ENCODE results near the gene RNF113B.

RNF113B gene

DNA sequence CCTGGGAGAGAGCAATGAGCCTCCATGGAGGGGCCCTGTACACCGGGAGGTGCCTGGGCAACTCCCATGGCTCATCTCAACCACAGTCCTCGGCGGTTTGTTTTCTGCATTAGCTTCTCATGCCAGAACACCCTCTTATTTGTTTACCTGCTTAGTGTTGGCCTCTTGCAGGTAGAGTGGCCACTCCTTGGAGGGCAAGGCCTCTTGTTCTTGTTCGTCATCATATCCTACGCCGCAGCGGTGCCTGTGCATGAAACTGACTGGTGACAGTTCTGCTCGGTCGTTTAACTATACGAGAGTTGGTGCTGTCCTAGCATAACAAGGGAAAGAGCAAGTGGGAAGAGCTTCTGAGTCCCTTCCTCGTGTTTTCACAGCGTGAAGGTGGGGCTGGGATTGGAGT is 40.5 kb upstream of the RNF113B start:
- no peak overlapping the region for H3K9ac ChIP-seq (ENCODE audit: low read depth, low read length)
- H3K9me3 ChIP-seq (ENCODE audit: control insufficient read depth, insufficient read depth, low read length), result no peaks in the 10 kb centered on the region
- peaks cover 26% of the 10 kb centered on the region for H3K36me3 ChIP-seq (ENCODE audit: control insufficient read depth, insufficient read depth, low read length)
- no peaks in the 10 kb centered on the region for H3K4me1 ChIP-seq (ENCODE audit: control insufficient read depth, insufficient read depth, low read length)
- no peaks in the 10 kb centered on the region for H3K27me3 ChIP-seq (ENCODE audit: control insufficient read depth, insufficient read depth, low read length)
- no peak overlapping the region for H3K27ac ChIP-seq (ENCODE audit: low read depth, low read length)
- H3K4me3 ChIP-seq (ENCODE audit: low read depth, low read length), result no peak overlapping the region

DNA sequence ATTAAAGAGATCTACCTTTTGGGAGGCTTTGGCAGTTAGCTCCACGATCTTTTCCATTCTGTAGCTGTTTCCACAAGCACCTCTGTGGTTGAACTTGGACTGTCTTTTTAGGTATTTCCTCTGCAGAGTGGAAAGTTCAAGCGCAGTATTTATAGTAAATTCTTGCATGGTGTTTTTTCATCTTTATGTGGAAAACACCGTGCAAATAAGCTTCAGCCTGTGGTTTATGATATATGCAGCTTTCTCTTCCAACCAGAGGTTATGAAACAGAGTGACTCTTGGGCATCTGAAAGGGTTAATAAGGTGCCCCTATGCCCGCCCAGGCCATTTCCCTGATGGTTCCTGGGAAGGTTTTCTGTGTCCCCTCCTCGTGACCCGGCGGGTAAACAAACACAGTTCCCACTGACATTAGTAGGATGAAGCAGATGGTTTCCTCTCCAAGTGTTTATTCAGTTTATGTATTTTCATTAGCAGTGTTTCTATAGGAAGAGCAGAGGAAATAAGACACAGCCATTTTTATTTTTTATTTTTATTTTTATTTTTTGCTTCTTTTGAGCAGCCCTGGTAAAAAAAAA is 39.7 kb upstream of the RNF113B start:
- H3K9ac ChIP-seq (ENCODE audit: low read depth, low read length), result no peak overlapping the region
- no peak overlapping the region for H3K27ac ChIP-seq (ENCODE audit: low read depth, low read length)
- no peaks in the 10 kb centered on the region for H3K4me1 ChIP-seq (ENCODE audit: control insufficient read depth, insufficient read depth, low read length)
- peaks cover 26% of the 10 kb centered on the region for H3K36me3 ChIP-seq (ENCODE audit: control insufficient read depth, insufficient read depth, low read length)
- H3K9me3 ChIP-seq (ENCODE audit: control insufficient read depth, insufficient read depth, low read length), result peaks cover 1% of the 10 kb centered on the region; the same call in 1 of the 2 replicates
- H3K27me3 ChIP-seq (ENCODE audit: control insufficient read depth, insufficient read depth, low read length), result no peaks in the 10 kb centered on the region
- H3K4me3 ChIP-seq (ENCODE audit: low read depth, low read length), result no peak overlapping the region

DNA sequence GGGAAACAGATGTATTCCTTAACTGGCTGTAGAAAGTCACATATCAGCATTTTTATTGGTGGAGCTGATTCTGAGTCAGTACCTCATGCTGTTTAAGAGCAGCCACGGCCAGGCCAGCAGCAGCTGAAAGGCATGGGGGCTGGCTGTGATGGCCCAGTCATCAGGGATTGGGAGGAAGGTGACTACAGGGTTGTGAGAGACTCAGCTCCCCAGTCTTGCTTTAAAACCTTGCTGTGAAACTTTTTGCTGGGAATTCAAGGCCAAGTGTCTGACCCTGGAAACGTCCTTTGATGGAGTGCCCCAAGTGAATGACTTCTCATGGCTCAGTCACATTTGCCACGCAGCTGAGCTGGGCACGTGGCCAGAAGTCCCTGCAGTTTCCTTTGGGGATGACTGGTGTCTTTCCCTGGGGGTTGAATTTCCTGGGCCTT is 39.1 kb upstream of the RNF113B start:
- Histone ChIP-seq H3K4me3 (ENCODE audit: low read depth, low read length) (no peak overlapping the region), H3K9ac (ENCODE audit: low read depth, low read length) (no peak overlapping the region), H3K36me3 (ENCODE audit: control insufficient read depth, insufficient read depth, low read length) (peaks cover 23% of the 10 kb centered on the region), H3K4me1 (ENCODE audit: control insufficient read depth, insufficient read depth, low read length) (no peaks in the 10 kb centered on the region), H3K27me3 (ENCODE audit: control insufficient read depth, insufficient read depth, low read length) (no peaks in the 10 kb centered on the region), H3K9me3 (ENCODE audit: control insufficient read depth, insufficient read depth, low read length) (peaks cover 8% of the 10 kb centered on the region), H3K27ac (ENCODE audit: low read depth, low read length) (no peak overlapping the region)

DNA sequence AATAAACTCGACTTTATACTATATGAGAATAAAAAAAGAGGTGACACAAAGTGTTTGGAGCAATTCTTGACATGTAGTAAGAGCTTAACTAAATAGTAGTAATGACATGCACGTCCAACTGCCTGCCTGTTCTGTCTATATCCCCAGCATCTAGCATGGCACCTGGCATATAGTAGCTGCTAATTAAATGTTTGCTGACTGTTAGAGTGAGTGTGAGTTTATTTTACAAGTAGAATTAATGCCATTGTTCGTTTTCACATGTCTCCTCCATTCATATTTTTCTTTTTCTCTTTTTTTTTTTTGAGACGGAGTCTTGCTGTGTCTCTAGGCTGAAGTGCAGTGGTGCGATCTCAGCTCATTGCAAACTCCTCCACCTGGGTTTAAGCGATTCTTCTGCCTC is 38.4 kb upstream of the RNF113B start:
- H3K27me3 ChIP-seq (ENCODE audit: control insufficient read depth, insufficient read depth, low read length), result no peaks in the 10 kb centered on the region

DNA sequence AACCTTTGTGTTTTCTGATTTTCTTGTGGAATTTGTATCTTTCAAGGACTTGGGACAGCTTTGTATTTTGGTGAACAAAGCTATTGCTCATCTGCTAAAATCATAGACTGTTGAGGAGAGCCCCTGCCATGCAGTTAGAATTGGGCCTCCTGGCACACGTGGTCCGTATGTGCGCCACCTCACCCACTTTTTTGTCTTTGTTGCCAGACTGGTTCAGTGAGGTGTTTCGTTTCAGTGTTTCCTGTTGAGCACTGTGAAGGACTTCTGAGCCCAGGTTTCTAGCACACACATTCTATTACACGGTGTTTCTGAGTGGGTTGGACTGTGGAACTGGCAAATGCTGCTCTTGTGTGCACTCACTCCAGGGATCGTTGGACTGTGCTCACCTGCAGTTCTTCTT is 37.6 kb upstream of the RNF113B start:
- H3K27me3 ChIP-seq (ENCODE audit: control insufficient read depth, insufficient read depth, low read length), result no peaks in the 10 kb centered on the region
- H3K4me1 ChIP-seq (ENCODE audit: control insufficient read depth, insufficient read depth, low read length), result no peaks in the 10 kb centered on the region
- H3K36me3 ChIP-seq (ENCODE audit: control insufficient read depth, insufficient read depth, low read length), result peaks cover 23% of the 10 kb centered on the region
- no peak overlapping the region for H3K4me3 ChIP-seq (ENCODE audit: low read depth, low read length)
- no peak overlapping the region for H3K27ac ChIP-seq (ENCODE audit: low read depth, low read length)
- peaks cover 10% of the 10 kb centered on the region for H3K9me3 ChIP-seq (ENCODE audit: control insufficient read depth, insufficient read depth, low read length)
- no peak overlapping the region for H3K9ac ChIP-seq (ENCODE audit: low read depth, low read length)

More for the DNA sequence above, 38.4 kb upstream of the RNF113B start:
- Histone ChIP-seq H3K9me3 (ENCODE audit: control insufficient read depth, insufficient read depth, low read length) (peaks cover 10% of the 10 kb centered on the region), H3K27ac (ENCODE audit: low read depth, low read length) (no peak overlapping the region), H3K36me3 (ENCODE audit: control insufficient read depth, insufficient read depth, low read length) (peaks cover 23% of the 10 kb centered on the region), H3K4me3 (ENCODE audit: low read depth, low read length) (no peak overlapping the region), H3K4me1 (ENCODE audit: control insufficient read depth, insufficient read depth, low read length) (no peaks in the 10 kb centered on the region), H3K9ac (ENCODE audit: low read depth, low read length) (no peak overlapping the region)

DNA sequence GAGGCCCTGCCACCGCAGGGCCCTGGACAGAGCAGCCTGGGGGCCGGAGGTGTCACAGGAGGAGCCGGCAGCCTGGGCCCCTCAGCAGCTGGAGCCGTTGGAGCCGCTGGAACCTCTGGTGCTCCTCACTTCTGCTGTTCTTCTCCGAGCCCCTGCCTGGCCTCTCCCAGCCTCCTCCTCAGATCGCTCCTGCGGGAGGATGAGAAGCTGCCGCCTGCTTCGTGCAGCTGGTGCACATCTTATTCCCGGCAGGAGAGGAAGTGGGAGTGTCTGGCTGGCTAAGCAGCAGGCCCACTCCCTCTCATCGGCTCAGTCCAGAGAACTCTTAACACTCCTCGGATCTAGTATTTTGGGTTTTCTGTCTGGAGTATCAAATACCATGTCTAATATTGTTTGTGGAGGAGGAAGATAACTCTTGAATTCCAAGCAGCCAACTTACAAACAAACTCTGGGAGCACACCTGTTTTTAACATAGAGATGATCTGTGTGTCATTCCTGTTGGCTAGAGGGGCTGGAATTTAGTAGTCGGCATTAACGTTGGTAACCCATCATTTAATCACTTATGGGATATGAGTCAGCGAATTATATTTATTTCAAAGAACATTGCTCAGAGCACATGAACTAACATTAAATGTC is 37.1 kb upstream of the RNF113B start:
- no peak overlapping the region for H3K27ac ChIP-seq (ENCODE audit: low read depth, low read length)
- H3K9me3 ChIP-seq (ENCODE audit: control insufficient read depth, insufficient read depth, low read length), result peaks cover 10% of the 10 kb centered on the region
- H3K9ac ChIP-seq (ENCODE audit: low read depth, low read length), result no peak overlapping the region
- H3K27me3 ChIP-seq (ENCODE audit: control insufficient read depth, insufficient read depth, low read length), result no peaks in the 10 kb centered on the region
- no peak overlapping the region for H3K4me3 ChIP-seq (ENCODE audit: low read depth, low read length)
- H3K4me1 ChIP-seq (ENCODE audit: control insufficient read depth, insufficient read depth, low read length), result no peaks in the 10 kb centered on the region
- peaks cover 23% of the 10 kb centered on the region for H3K36me3 ChIP-seq (ENCODE audit: control insufficient read depth, insufficient read depth, low read length)

DNA sequence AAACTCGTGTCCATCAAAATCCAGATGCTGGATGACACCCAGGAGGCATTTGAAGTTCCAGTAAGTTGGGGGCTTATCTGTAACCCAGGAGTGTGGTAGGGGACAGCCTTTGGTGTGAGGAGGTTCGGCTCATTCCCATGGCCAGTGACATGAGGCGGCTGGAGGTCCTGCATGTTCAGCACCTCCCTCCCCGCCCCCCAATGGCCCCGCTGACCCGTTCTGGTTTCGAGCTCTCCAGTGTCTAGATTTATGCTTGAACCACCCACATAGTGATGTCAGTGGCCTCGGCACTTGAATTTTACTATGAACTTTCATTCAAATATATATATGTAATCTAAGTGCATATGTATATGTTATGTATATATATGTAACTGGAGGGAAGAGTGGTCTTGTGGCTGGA is 36.3 kb upstream of the RNF113B start:
- H3K9me3 ChIP-seq (ENCODE audit: control insufficient read depth, insufficient read depth, low read length), result peaks cover 10% of the 10 kb centered on the region
- no peak overlapping the region for H3K9ac ChIP-seq (ENCODE audit: low read depth, low read length)
- H3K27me3 ChIP-seq (ENCODE audit: control insufficient read depth, insufficient read depth, low read length), result no peaks in the 10 kb centered on the region
- H3K36me3 ChIP-seq (ENCODE audit: control insufficient read depth, insufficient read depth, low read length), result peaks cover 23% of the 10 kb centered on the region
- H3K4me1 ChIP-seq (ENCODE audit: control insufficient read depth, insufficient read depth, low read length), result no peaks in the 10 kb centered on the region
- H3K4me3 ChIP-seq (ENCODE audit: low read depth, low read length), result no peak overlapping the region
- H3K27ac ChIP-seq (ENCODE audit: low read depth, low read length), result no peak overlapping the region

DNA sequence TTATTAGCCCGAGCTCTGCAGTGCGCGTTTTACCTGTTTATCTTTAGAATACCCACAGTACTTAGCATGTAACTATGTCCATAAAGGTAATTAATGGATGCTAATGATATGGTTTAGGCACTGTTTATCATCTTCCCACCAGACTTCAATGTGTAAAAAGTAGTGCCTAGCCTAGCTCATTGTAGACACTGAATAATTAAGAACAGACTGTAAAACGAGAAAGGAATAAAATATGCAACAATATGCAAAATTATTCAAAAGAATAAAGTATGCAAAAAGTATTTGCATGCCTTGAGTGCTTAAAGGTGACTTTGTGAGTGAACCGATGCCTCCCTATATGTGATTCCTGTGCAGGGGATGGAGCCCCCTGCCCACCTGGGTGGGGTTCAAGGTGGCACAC is 35.7 kb upstream of the RNF113B start:
- no peaks in the 10 kb centered on the region for H3K4me1 ChIP-seq (ENCODE audit: control insufficient read depth, insufficient read depth, low read length)
- no peaks in the 10 kb centered on the region for H3K27me3 ChIP-seq (ENCODE audit: control insufficient read depth, insufficient read depth, low read length)
- H3K27ac ChIP-seq (ENCODE audit: low read depth, low read length), result no peak overlapping the region
- H3K9me3 ChIP-seq (ENCODE audit: control insufficient read depth, insufficient read depth, low read length), result peaks cover 10% of the 10 kb centered on the region
- H3K9ac ChIP-seq (ENCODE audit: low read depth, low read length), result no peak overlapping the region
- peaks cover 23% of the 10 kb centered on the region for H3K36me3 ChIP-seq (ENCODE audit: control insufficient read depth, insufficient read depth, low read length)
- no peak overlapping the region for H3K4me3 ChIP-seq (ENCODE audit: low read depth, low read length)

DNA sequence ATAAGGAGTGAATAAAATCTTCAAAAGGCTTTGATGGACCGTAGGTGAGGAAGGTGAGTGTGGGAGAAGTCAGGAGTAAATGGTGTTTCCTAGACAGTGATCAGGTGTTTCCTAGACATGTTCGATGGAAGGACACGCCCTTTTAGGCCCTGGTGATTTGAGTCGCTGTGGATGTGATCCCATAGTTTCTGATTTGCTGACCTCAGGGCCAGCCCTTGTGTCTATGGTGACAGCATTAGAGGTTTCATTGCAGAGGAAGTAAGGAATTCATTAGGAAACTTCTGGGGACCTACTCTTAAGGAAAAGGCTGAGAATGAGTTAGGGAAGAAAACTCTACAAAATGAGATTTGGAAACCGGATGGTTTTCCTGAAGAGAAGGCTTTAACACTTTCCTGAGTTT is 31.5 kb upstream of the RNF113B start:
- H3K4me3 ChIP-seq (ENCODE audit: low read depth, low read length), result no peak overlapping the region
- no peak overlapping the region for H3K9ac ChIP-seq (ENCODE audit: low read depth, low read length)
- H3K27ac ChIP-seq (ENCODE audit: low read depth, low read length), result no peak overlapping the region
- H3K36me3 ChIP-seq (ENCODE audit: control insufficient read depth, insufficient read depth, low read length), result peaks cover 7% of the 10 kb centered on the region; the same call in 1 of the 2 replicates
- no peaks in the 10 kb centered on the region for H3K27me3 ChIP-seq (ENCODE audit: control insufficient read depth, insufficient read depth, low read length)
- H3K9me3 ChIP-seq (ENCODE audit: control insufficient read depth, insufficient read depth, low read length), result peaks cover 10% of the 10 kb centered on the region
- peaks cover 10% of the 10 kb centered on the region; the same call in 1 of the 2 replicates for H3K4me1 ChIP-seq (ENCODE audit: control insufficient read depth, insufficient read depth, low read length)

DNA sequence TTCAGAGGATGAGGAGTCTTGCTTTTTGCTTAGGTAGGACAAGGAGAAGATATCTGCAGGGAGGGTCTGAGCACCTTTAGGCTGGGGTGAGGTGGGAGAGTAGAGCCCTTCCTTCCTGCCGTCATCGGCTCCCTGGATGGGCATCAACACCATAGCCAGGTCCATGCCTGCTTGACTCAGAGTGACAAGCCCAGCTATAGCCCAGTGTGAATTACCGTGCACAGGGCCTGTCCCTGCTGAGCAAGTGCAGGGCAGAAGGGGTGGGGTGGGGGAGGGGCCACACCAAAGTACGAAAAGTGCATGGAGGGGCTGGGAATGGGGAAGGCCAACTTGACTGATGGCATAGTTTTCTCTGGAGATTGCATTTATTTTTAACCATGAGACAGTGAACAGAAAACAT is 30.3 kb upstream of the RNF113B start:
- Histone ChIP-seq H3K27ac (ENCODE audit: low read depth, low read length) (no peak overlapping the region), H3K36me3 (ENCODE audit: control insufficient read depth, insufficient read depth, low read length) (no peaks in the 10 kb centered on the region), H3K9me3 (ENCODE audit: control insufficient read depth, insufficient read depth, low read length) (peaks cover 10% of the 10 kb centered on the region), H3K27me3 (ENCODE audit: control insufficient read depth, insufficient read depth, low read length) (no peaks in the 10 kb centered on the region), H3K4me3 (ENCODE audit: low read depth, low read length) (no peak overlapping the region), H3K9ac (ENCODE audit: low read depth, low read length) (no peak overlapping the region), H3K4me1 (ENCODE audit: control insufficient read depth, insufficient read depth, low read length) (peaks cover 11% of the 10 kb centered on the region)

DNA sequence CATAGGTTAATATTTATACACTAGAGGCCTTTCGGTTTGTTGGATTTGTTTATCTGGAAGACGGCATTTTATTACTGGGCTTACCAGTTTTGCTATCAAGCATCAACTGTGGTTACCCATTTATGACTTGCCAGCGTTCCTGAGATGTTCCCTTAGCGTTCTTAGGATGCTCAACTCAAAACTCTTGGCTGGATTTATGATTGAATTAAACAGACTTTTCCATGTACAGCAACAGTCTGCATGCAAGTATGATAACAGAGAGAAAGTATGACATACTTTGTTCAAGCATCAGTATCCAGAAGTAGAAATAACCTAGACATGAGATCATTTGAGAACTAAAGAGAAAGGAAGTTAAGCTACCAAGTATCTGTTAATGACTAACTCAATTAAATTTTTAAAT is 29.9 kb upstream of the RNF113B start:
- no peak overlapping the region for H3K27ac ChIP-seq (ENCODE audit: low read depth, low read length)
- no peaks in the 10 kb centered on the region for H3K36me3 ChIP-seq (ENCODE audit: control insufficient read depth, insufficient read depth, low read length)
- H3K9me3 ChIP-seq (ENCODE audit: control insufficient read depth, insufficient read depth, low read length), result peaks cover 10% of the 10 kb centered on the region
- H3K9ac ChIP-seq (ENCODE audit: low read depth, low read length), result no peak overlapping the region
- peaks cover 16% of the 10 kb centered on the region for H3K4me1 ChIP-seq (ENCODE audit: control insufficient read depth, insufficient read depth, low read length)
- no peaks in the 10 kb centered on the region for H3K27me3 ChIP-seq (ENCODE audit: control insufficient read depth, insufficient read depth, low read length)
- H3K4me3 ChIP-seq (ENCODE audit: low read depth, low read length), result no peak overlapping the region

Measured in HUES48 (cell line).